Central memory CD4-positive, alpha-beta T cell (primary cell): Measurements from ENCODE around the gene ZNF621.
A peak's percentile ranks its signal among the peaks of the same experiment; 100 is the strongest.
"Not testable (repeated sequence)": the region's sequence is repeated elsewhere in the genome, so short reads cannot be mapped to it uniquely, and the experiment has no call there.

ENCODE experiments used
- DNase-seq: peaks from one replicate; pipeline ENCODE4 v3.0.0; 2022

Gene ZNF621

DNA sequence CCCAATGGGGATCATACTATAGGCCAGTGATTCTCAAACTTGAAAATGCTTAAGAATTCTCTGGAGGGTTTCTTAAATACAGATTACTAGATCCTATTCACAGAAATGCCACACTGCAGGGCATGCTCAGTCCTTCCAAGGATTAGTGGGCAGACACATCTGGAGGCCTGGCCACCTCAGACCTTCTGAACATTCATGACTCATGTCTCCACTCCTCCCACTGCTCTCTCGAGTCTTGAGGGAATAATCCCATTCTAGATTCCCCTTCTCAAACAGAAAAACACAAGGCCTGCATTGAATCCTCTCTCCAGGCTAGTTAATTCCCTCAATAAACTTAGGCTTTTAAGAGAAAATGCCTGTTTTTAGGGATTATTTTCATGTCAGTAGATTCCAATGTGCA, 22.1 kb downstream of the ZNF621 start:
- DNase-seq = no peak

DNA sequence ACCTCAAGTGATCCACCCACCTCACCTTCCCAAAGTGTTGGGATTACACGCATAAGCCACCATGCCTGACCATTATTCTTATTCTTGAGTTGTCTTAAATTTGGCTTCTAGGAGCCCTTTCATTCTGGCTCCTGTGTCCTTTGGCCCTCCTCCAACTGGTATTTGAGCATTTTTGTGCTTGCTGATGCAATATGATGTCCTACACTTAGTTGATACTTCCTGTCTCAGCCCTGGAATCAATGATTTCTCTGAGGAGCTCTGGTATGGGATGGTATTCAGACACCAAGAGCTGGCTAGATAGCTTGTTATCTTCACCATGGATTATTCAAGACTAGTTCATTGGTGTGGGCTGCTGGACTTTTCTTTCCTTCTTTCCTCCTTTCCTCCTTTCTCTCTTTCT, 25.4 kb downstream of the ZNF621 start:
- DNase-seq = no peak

DNA sequence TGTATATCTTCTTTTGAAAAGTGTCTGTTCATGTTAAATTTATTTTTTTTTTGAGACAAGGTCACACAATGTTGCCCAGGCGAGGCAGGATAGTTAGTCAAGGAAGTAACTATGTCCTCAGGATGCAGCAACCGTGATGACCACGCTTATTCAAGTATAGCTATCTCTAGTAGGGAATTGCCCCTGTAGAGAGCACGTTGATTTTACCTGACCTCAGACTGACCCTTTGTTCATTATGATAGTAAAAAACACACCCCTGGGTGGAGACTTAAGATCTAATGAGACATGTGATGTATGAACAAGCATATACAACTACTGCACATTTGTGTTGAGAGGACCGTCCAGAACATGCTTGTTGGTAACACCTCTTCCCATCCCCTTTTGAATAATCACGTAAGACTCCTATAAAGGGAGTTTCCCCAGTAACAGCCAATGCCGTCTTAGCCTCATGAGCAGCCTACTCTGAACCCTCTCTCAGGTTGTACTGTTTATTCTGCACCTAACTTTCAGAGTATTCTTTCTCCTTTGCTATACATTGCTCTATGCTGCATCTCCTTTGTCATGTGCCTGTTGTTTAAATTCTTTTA, 32.9 kb downstream of the ZNF621 start:
- no peak for DNase-seq

DNA sequence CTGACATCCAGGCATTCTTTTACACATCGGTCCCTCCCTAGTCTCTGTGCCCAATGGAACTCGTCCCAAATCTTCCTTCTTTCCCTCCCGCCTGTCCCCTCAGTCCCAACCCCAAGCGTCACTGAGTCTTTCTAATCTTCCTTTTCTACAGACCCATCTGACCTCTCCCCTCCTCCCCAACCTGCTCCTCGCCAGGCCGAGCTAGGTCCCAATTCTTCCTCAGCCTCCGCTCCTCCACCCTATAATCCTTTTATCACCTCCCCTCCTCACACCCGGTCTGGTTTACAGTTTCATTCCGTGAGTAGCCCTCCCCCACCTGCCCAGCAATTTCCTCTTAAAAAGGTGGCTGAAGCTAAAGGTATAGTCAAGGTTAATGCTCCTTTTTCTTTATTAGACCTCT, 37.7 kb downstream of the ZNF621 start:
- DNase-seq = not testable (repeated sequence)

DNA sequence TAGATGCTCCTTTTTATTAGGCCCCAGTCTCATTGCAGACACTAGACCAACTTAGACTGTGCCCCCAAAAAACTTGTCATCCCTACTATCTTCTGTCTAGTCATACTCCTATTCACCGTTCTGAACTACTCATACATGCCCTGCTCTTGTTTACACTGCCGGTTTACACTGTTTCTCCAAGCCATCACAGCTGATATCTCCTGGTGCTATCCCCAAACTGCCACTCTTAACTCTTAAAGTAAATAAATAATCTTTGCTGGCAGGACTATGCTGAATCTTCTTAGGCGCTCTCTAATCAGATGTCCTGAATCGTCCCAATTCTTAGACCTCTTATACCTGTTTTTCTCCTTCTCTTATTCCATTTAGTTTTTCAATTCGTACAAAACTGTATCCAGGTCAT, 40.9 kb downstream of the ZNF621 start:
- DNase-seq = not testable (repeated sequence)

DNA sequence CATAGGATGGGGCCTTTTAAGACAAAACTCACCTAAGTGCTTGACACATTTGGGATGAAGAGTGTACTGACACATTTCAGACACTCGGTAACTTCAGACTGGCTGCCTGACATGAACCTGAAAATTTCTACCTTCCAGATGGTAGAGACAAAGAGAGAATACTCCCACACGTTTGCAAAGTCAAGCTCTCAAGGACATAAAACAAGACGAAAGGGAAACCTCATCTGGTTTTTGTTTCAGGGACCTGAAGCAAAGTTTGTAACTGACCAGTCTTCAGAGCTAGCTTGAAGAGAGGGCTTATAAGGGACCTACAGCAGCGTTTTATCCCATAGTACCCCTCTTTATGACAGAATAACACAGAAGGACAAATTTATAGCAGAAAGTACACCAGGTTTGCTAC, 41.9 kb downstream of the ZNF621 start:
- no peak for DNase-seq

DNA sequence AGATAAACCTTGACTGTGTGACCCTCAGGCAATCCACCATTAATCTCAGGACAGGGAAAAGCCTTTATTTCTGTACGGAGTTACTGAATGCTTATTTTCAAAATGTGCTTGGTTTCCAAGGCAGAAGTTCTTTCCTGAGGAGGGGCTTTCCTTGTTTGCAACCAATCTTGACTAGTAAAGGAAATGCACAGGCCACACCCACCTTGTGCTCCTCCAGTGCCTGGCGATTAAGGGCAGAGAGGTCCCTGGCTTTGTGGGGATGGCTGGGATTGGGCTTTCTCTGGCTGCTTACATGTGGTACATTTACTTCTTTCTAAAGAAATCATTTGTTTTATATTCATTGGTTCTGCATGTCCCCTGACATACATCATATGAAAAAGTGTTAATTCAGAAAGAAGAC, 47.8 kb downstream of the ZNF621 start:
- no peak for DNase-seq

DNA sequence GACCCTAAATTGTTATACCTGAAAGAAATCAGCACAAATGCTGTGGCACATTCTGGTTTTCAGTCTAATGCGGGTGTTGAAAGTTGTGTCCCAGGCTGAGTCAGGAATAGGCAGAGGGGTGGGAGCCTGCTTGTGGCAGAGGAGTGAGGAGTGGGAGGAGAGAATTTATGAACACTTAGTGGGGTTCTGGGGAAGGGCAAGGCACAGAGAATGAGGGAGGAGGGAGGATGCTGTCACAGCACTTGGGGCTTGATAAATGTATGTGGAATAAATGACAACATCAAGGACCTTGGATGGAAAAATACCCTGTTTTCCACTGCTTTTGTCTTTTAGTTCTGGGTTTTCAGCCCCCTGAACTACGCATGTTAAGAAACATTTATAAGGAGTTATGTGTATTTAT, 49.3 kb downstream of the ZNF621 start:
- no peak for DNase-seq

DNA sequence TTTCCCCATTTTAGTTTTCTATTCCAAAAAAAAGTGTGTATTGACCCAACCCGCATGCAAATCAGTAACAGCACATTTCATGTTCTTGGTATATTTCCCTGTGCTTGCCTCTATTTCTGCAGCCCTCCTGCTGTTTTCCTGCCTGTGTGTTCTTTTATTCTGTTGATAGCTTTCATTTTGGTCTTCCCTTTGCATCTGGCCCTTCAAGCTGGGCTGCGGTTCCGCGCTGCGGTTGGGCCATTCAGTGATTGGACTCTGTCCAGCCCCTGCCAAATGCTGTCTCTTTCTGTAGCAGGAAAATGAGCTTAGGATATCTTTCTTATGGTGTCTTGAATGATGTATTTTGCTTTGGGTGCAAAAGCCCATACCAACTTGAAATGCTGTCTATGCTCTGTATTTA, 49.9 kb downstream of the ZNF621 start:
- DNase-seq = no peak

DNA sequence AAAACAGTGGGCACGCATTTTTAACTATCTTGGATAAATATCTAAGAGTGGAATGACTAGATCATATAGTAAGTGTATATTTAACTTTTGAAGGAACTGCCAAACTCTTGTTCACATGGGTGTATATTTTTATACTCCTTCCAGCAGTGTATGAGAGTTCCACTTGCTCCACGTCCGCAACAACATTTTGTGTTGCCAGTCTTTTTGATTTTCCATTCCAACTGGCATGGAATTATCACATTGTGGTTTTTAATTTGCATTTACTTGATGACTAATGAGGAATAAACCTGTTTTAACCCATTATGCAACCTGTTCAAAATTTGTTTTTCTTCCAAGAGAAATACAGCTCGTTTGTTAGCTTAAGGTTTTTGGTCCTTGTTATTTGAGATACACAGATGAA, 51.6 kb downstream of the ZNF621 start:
- DNase-seq = no peak

DNA sequence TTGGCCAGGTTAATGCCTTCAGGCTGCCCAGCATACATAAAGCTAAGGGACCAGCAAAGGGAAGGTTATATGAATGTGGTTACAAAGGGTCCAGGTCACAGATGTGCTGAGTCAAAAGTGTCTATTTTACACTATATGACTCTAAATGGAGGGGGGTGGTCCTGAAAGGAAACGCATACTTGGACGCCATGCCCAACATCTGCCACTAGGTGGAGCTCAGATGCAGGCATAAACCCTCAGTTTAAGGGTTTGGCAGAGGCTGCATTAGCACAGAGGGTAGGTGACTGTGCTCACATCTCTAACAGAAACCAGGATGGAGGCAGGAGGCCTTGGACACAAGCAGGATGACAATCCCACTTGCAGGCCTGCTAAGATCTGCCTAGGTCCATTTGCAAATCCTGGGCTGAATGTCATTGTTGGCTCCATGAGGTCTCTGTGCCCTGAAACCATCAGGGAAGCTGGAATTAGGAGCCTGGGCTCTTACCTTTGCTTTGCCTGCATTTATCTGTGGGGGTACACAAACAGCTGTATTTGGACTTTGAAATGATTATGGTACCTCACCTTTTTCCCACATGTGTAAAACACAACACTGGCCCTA, 55.8 kb downstream of the ZNF621 start:
- peak; percentile 34 for DNase-seq

DNA sequence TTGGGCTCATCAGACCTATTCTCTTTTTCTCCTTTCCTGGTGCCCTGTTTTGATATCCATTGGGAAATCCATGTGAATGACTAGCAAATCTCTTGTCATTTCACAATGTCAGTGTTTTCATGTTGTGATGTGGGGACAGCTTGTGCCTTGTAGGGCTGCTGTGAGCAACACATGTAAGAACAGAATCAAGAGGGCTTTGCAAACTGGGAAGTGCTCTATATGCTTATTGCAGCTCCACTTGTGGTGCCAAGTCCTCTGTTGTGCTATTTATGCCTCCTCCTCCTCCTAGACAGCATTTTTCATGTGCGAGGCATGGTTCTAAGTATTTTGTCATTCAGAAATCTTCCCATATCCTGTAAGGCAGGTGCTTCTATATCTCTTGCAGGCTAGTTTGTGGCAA, 56.4 kb downstream of the ZNF621 start:
- no peak for DNase-seq

DNA sequence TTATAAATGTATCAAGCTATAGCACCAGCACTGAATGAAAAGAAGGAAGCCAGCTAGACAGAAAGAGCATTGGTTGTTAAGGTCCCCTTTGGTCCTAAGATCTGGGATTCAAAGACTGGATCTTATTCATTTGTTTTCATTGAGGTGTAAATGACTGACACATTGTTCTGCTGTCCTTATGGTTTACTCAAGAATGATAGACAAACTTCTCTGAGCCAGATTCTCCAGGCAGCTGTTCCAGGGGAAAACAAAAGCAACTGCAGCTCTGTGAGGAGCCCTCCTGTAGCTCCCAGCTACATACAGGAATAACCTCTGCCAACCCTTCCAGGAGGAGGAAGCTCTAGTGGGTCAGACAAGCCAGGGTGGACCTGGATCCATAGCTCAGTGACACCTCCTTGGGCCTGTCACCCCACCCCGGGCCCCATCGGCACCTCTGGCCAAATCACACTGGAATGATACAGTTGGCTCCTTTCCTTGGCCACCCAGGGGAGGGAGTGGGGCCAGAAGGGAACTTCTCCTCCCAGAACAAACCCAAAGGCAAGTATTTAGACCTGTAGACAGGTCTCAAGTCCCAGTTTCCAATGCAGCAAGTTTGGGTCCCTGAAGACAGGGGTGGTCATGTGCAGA, 57.8 kb downstream of the ZNF621 start:
- DNase-seq = no peak

DNA sequence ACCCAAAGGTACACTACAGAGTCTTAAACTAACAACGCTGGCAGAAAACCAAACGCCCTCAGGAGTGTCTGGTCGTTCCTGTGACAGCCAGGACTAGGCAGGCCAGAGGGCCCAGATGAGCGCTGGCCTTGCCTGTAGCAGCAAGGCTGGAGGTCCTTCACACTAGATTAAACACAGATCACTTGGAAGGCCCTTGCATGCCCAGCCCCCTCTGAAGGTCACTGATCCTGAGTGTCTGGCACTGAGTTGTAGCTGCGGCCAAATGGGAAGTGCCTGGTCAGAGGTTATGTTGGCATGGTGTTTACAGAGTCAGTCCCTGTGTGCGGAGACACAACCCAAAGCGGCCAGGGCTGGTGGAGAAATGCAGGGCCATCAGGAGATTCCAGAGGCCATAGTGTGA, 58.9 kb downstream of the ZNF621 start:
- DNase-seq = no peak

DNA sequence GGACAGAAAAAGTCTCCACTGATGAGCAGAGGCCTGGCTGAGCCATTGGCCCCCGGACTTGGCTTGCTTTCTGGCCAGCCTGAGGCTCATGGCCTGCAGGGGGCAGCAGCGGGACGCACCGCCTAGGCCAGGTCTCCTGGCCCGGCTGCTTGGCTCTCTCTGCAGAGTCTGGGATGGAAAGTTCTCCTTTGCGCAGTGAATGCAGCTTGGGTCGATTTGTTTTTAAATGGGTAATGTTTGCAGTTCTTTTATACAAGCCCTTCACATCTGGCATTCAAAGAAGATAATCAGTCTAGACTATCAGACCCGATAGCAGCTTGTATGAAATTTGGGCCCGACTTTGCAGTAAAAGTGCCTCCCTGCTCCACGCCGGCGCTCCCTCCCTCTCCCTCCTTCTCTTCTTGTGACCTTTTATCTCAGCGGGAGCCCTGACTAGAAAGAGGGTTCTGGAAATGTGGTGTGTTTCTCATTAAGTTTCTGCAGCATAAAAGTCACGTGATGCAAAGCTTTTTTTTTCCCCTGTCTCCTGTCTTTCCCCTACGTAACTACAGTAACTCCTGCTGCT, 59.9 kb downstream of the ZNF621 start:
- peak; percentile 49 for DNase-seq

DNA sequence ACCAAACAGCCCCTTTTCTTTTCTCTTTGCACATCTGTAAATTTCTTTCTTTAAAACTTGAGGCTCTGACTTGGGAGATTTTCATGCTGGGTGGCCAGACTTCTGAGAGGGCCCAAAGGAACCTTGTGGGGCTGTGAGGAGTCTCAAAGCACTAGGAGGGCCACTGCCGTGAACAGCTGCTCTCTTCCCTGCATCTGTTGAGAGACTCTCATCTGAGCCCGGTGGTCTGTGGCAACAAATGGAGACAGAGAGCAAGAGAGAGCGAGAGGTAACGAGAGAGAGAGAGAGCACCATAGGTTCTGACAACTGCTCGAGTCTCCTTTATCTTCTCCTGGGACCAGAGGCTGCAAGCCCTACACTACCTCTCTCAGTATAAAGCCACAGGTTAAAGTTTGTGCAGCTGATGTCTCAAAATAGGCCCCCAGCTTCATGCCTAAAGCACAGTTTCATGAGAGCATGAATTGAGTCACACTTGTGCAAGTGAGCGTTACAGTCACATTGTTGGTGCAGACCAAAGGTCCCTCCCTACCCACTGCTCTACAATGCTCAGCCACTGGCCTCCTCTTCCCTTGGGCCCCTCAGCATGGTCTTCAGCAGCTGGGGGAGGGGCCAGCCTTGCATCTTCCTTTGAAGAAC, 60.7 kb downstream of the ZNF621 start:
- DNase-seq = no peak

DNA sequence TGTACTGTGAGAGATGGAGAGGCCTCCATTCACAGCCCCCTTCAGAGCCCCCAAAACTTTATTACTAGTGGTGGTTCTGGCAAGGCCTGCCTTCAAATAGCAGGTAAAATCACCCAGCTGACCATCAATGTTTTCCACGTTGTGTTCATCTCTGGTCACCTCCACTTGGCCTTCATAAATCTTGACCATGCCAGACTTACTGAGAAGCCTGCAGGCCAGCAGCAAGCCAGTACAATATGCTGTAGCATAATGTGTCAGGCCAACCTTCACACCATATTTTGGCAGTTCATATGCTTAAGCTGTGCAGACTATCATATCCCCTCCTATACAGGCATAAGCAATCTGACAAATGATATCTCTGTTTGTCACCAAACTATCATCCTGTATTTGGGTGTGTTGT, 62.1 kb downstream of the ZNF621 start:
- no peak for DNase-seq

DNA sequence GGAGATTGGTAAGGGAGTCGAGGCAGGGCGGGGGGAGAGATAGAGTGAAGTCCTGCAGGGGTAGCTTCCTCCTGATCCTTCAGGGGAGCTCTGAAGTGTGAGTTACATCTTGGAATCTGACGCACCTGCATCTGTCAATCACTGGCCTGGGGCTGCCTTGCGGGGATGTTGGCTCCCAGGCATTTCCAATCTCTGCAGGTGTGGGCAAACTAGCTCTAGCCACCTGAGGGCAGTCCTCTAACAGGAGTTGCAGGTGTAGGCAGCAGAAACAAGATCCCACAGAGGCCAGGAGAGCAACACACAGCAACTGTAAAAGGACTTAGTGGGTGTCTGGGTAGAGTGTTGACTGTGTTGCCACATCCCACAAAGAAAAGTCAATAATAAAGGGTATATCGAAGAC, 63.6 kb downstream of the ZNF621 start:
- DNase-seq = no peak
